ENCODE measurements around the gene NEO1.

GRCh38 chr15:73081321-73081958 lies 29.2 kb downstream of the NEO1 start:
- TF ChIP-seq CTCF (IDR thresholded peaks at IDR 0.05; ENCODE audit: low read depth, low read length, missing input control), result peak; percentile 72
- no peak for TF ChIP-seq EGR1 (IDR thresholded peaks at IDR 0.05; ENCODE audit: low read depth in 2 of 2)
- TF ChIP-seq YY1 (IDR thresholded peaks at IDR 0.05), result no peak
- no peak for TF ChIP-seq TAF1 (conservative IDR thresholded peaks at IDR 0.05)
- TF ChIP-seq RAD21 (IDR thresholded peaks at IDR 0.05), result peak; percentile 91 to 92
- no peak for TF ChIP-seq JUND (IDR thresholded peaks at IDR 0.05)
